NOMO-1 treated with DMSO at 0.1 percent for 48 hours (cell line): ENCODE measurements around the gene GMFB.

Source experiments
- DNase-seq: peaks from one replicate; lab custom pipeline; 2025; ENCODE audit not compliant: unreplicated experiment; lab: John Stamatoyannopoulos, UW

The GMFB gene

DNA sequence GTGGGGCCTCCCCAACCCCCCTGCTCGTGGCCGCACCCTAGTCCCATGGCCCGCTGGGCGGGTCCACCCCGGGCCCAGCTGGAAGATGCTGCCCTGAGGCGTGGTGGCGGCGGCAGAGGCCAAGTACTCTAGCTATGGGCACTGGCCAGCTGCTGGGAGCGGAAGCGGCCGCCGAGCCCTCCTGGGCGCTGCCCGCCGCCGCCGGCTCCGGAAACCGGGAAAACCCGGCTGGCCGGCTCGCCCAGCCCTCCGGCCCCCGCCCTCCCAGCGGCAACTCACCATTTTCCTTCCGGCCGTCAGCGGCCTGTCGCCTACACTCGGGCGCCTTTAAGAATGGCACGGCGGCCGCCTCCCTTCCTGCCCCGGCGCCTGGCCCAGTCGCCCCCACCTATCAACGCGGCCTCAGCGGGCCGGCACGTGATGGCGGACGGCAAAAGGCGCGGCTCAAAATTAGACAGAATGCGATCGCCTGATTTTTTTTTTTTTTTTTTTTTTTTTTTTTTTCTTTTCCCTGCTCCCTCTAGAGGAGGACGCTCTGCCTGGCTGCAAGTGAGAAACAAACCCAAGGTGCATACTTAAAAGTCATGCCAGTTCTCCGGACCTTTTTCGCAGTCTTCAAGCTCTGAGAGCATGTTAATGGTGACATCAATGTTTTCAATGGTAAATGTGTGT lies at the start of gene GMFB:
TSS of gene GMFB (minus strand) at position 335 of the 672 bp plus-strand sequence. CDS start at position 282, 53 bp downstream.
- peak; percentile 87 for DNase-seq

DNA sequence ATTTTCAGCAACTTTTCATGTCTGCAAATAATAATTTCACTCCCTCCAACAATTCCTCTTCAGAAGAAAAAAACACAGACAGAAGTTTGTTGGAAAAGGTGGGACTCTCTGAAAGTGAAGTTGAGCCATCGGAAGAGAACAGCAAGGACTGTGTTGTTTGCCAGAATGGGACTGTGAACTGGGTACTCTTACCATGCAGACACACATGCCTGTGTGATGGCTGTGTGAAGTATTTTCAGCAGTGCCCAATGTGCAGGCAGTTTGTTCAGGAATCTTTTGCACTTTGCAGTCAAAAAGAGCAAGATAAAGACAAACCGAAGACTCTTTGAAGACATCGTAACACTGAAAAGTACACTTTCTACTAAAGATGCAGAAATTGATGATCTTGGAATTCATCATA lies 49.3 kb upstream of the GMFB start:
- no peak for DNase-seq

- no peak for DNase-seq
Measured at GRCh38 chr14:54537651-54538050, 48.9 kb upstream of the GMFB start.

DNA sequence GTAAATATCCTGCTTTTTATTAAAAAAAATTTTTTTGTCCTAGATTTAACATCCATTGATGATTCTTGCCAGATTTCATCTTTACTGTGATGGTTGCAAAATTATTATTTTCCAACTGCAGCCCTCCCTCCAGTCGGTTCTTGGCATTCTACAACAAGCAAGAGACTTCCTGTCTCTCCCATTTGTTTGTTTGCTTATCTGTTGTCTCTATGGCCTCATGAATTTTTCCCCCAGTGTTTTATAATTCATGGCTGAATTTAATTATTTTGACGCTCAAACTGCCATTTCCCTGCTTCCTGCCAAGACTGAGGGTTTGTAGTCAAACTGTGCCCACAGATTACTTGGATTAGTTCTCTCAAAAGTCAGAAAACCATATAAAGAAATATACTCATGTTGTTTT lies 46.9 kb upstream of the GMFB start:
- no peak for DNase-seq

DNA sequence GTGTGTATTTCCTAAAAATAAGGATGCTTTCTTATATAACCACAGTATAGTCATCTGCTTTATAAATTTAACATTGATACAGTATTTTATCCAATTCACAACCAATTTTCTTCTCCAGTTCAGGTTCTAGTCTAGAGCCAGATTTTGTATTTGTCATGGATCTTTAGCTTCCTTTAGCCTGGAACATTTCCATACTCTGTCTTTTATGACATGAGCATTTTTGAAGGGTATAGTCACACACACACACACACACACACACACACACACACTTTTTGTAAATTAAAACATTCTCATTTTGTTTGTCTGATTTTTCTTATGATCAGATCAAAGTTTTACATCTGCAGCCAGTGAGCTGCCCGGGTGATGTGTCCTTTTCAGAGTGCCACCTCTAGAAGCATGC lies 46.3 kb upstream of the GMFB start:
- no peak for DNase-seq

- DNase-seq, result no peak
Measured at GRCh38 chr14:54533100-54533499, 44.3 kb upstream of the GMFB start.

DNA sequence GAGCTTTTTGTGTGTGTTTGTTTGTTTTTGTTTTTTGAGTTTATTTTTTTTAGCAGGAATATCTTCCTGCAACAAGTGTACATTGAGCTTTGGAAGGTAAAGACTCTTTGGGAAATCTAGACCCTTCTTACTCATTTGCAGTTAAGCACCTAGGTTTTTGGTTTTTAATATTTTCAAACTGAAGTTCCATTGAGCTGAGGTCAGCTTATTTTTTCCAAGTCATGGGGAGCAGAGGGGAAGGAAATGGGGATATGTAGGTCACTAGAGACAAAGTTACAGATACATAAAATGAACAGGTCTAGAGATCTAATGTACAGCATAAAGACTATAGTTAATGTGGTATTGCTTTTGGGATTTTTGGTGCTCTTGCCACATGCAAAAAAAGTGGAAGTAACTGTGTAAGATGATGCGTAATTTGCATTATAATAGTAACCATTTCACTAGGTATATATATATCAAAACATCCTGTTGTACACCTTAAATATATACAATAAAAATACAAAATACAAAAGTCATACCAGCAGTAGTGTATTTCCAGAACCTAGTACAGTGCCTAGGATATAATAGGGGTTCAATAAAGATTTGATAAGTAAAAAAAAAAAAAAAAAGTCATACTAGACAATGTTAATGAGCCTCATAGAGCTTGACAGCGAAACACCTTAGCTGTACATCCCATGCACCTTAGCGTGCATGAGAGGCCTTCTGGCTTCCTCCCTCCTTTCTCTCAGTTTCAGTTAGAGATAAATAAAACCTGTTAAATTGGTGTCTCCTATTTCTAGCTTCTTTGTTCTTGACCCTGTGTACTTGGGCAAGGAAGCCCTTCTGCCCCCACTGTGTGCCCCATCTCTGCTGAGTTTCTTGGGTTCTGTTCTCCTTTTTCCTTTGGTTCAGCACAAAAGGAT lies 43.6 kb upstream of the GMFB start:
- DNase-seq, result no peak

GRCh38 chr14:54529811-54530210 lies 41.0 kb upstream of the GMFB start:
- DNase-seq, result no peak

GRCh38 chr14:54528973-54529372 lies 40.2 kb upstream of the GMFB start:
- DNase-seq, result no peak

GRCh38 chr14:54524410-54524809 lies 35.6 kb upstream of the GMFB start:
- DNase-seq, result no peak

DNA sequence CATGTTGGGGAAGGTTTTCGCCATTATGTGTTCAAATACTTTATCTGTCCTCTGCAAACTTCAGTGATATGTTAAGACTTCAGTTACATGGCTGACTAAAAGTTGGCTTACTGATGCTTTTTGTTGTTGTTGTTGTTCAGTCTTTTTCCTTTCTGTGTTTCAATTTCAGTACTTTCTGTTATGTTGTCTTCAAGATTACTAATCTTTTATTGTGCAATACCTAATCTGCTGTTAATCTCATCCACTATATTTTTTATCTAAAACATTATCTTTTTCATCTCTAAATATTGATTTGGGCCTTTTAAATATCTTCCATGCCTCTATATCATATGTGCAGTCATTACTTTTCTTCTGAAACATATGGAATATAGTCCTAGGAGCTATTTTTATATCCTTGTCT lies 27.9 kb upstream of the GMFB start:
- no peak for DNase-seq

GRCh38 chr14:54515670-54516069 lies 26.9 kb upstream of the GMFB start:
- DNase-seq, result no peak

GRCh38 chr14:54512393-54512792 lies 23.6 kb upstream of the GMFB start:
- no peak for DNase-seq

DNA sequence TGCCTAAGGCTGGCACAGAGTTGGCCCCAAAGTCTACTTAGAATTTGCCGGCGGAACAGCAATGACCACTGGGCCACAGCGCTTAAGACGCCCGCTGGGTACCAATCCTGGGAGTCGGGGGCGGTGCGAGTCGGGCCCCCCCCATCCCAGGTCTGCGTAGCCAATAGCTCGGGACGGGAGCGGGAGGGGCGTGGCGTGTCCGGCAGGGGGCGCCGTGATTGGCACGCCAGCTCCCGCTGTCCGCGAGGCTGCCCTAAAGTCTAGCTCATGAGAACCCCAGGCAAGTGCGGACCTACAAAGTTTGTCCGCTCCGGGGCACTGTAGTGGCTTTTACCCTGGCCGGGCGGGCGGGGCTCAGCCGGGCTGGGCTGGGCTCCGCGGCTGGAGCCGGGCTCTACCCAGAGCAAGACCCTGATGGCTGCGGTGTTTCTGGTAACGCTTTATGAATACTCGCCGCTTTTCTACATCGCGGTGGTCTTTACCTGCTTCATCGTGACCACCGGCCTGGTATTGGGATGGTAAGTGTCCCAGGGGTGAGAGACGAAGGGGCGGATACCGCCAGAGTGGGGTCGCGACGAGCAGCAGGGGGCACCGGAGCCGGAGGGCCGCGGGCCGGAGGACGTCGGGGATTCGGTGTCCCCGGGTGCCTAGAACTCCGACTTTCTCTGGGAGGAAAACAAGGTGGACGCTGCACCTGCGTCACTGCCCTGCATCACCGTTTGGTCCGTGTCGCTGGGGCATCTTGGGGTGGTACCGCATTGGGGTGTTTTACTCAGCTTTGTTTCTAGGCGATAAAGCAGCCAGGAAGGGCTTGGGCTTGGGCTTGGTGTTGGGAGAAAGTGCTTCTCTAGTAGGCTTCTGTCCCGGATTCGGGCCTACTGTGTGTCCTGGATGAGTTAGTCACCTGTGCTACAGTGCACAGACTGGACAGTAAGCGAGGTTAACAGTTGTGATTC lies 21.0 kb upstream of the GMFB start, which contains the start of gene CGRRF1:
TSS of gene CGRRF1 (plus strand) at position 361 of the 956 bp plus-strand sequence. CDS start at position 415, 54 bp downstream.
- DNase-seq, result peak; percentile 97

DNA sequence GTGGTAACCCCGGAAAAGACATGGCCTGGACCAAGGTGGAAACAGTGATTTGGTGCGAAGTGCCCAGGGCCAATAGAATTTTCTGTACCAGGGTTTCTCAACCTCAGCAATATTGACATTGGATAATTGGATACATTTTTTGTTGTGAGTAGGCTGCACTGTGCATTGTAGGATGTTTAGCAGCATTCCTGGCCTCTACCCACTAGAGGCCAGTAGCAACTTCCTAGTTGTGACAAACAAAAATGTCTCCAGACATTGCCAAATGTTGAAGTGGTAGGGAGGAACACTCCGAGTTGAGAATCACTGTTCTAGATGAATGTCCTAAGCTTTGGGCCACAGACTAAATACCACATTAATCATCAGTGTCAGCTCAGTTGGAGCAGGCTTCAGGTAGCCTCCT lies 14.7 kb upstream of the GMFB start:
- peak; percentile 34 for DNase-seq

GRCh38 chr14:54502602-54503001 lies 13.8 kb upstream of the GMFB start:
- peak; percentile 68 for DNase-seq

- DNase-seq, result no peak
Measured at GRCh38 chr14:54501480-54501879, 12.7 kb upstream of the GMFB start.

GRCh38 chr14:54500744-54501143 lies 12.0 kb upstream of the GMFB start:
- no peak for DNase-seq

DNA sequence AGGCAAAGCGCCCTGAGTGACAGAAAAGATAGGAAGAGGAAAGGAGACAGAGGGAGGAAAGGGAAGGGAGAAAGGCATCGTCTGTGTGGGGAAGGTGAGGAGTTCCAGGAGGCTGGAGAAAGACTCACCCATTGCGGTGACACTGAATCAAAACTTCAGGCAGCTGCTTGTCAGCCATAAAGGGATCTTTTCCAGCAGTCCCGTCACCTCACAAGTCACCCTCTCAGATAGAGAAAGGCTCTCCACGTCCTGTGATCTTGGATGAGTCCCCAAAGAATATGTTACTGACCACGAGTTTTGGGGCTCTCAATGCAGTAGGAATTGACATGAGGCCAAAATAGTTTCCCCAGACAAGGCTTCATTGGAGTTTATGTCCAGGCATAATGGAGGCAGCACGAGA lies 9.8 kb upstream of the GMFB start:
- DNase-seq, result no peak

- DNase-seq, result no peak
Measured at GRCh38 chr14:54498095-54498531, 9.3 kb upstream of the GMFB start.

DNA sequence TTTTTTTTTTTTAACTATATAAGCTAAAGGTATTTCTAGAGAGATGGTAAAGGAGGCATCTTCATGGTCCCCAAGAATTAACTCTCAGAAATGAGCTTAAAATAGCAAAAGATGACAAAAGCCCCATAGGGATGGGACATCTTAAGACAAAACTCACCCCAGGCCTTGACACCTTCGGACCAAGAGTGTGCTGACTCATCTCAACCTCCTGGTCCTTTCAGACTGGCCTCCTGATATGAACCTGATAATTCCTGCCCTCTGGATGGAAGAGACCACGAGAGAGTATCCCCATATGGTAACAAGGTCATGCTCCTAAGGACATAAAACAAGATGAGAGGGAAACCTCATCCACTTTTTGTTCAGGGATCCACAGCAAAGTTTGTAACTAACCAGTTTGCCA lies 8.4 kb upstream of the GMFB start:
- DNase-seq, result no peak
